GM19438 (cell line): Measurements from ENCODE around the gene GNA12.

Source experiments
- ATAC-seq: cut with Tn5 transposase; IDR thresholded peaks from one replicate; pipeline ENCODE4 v1.9.1; 2021; ENCODE audit warnings: low read depth; ENCODE audit not compliant: unreplicated experiment

GNA12 gene

GRCh38 chr7:2844153-2845033 lies at the start of gene GNA12:
Gene GNA12 (minus strand): TSS chr7:2844308. CDS start chr7:2844161, 147 bp downstream.
- peak; percentile 96 for ATAC-seq

GRCh38 chr7:2893411-2893861 lies 49.3 kb upstream of the GNA12 start:
- no peak for ATAC-seq

- no peak for ATAC-seq
Measured at GRCh38 chr7:2892549-2892948, 48.4 kb upstream of the GNA12 start.

- ATAC-seq, result no peak
Measured at GRCh38 chr7:2887816-2888215, 43.7 kb upstream of the GNA12 start.

GRCh38 chr7:2886900-2887299 lies 42.8 kb upstream of the GNA12 start:
- no peak for ATAC-seq

GRCh38 chr7:2886391-2886790 lies 42.3 kb upstream of the GNA12 start:
- no peak for ATAC-seq

GRCh38 chr7:2884161-2884560 lies 40.1 kb upstream of the GNA12 start:
- no peak for ATAC-seq

GRCh38 chr7:2883101-2883500 lies 39.0 kb upstream of the GNA12 start:
- ATAC-seq, result no peak

GRCh38 chr7:2882111-2882510 lies 38.0 kb upstream of the GNA12 start:
- ATAC-seq, result no peak

- no peak for ATAC-seq
Measured at GRCh38 chr7:2880874-2881533, 36.9 kb upstream of the GNA12 start.

GRCh38 chr7:2880051-2880450 lies 35.9 kb upstream of the GNA12 start:
- no peak for ATAC-seq

GRCh38 chr7:2879354-2879753 lies 35.2 kb upstream of the GNA12 start:
- ATAC-seq, result no peak

- ATAC-seq, result no peak
Measured at GRCh38 chr7:2878306-2878705, 34.2 kb upstream of the GNA12 start.

- no peak for ATAC-seq
Measured at GRCh38 chr7:2876031-2876731, 32.1 kb upstream of the GNA12 start.

- ATAC-seq, result no peak
Measured at GRCh38 chr7:2873686-2874551, 29.8 kb upstream of the GNA12 start.

- ATAC-seq, result no peak
Measured at GRCh38 chr7:2873146-2873545, 29.0 kb upstream of the GNA12 start.

GRCh38 chr7:2872296-2872874 lies 28.3 kb upstream of the GNA12 start:
- no peak for ATAC-seq

- ATAC-seq, result no peak
Measured at GRCh38 chr7:2870471-2870931, 26.4 kb upstream of the GNA12 start.

GRCh38 chr7:2869981-2870380 lies 25.9 kb upstream of the GNA12 start:
- no peak for ATAC-seq

GRCh38 chr7:2866601-2867000 lies 22.5 kb upstream of the GNA12 start:
- ATAC-seq, result no peak
